K562 (cell line): ENCODE data around the gene HIPK2. TPM values are rescaled to one million over a fixed set of nuclear protein-coding genes. Genes with fewer than 3 reads are reported as not detected.

Source experiments
- ATAC-seq: fragments of 200-7000 bp; cut with Tn5 transposase; 3 replicates; pipeline ENCODE4 v1.9.1; 2020; ENCODE audit warnings: moderate library complexity
- BruUV-seq: library from RNA; stranded (reverse); fragments of 400-500 nt; replicated peaks from 2 replicates; lab custom pipeline; 2021; lab: Mats Ljungman, UMichigan
- CTCF ChIA-PET: fragments of 300-600 bp; formaldehyde crosslinking; extraction: SDS; loops from one replicate; lab custom pipeline; 2021; ENCODE audit warnings: low intra/inter-chr PET ratio; lab: Yijun Ruan, JAX
- POLR2A ChIA-PET: fragments of 300-600, 350-650 bp; sonication (Branson Sonifier 250); formaldehyde crosslinking; extraction: SDS; loops from one replicate; lab custom pipeline; 2021; ENCODE audit warnings: antibody characterized with exemption, inconsistent platforms; lab: Yijun Ruan, JAX
- DNase-seq, 4 experiments: peaks; one replicate each; pipeline versions ENCODE4 v3.0.0 to v3.0.0-alpha.2; 2011 to 2018; ENCODE audit warnings: low spot score in 3 of 4, mixed read lengths in 3 of 4; ENCODE audit errors: extremely low read depth in 1 of 4
- FAIRE-seq: peaks from 2 replicates; lab custom pipeline; 2011; peaks lifted over from hg19 to GRCh38; lab: Jason Lieb, UNC
- H2AFZ ChIP-seq: 2 replicates; pipeline ENCODE4 v1.6.0; 2011; ENCODE audit warnings: low read depth, low read length, control low read depth, inconsistent platforms
- H3K27ac ChIP-seq: fragments of 200-600 bp; 3 replicates; pipeline ENCODE4 v1.8.0; 2011; ENCODE audit warnings: low read depth, mild to moderate bottlenecking, control low read depth, inconsistent platforms, low read length, moderate library complexity, mixed read lengths; ENCODE audit errors: extremely low read depth
- H3K27me3 ChIP-seq, 2 experiments: fragments of 300-600 bp in 1 of 2; 2 replicates in 1 of 2; 3 replicates in 1 of 2; pipeline versions ENCODE4 v1.6.0 to v1.8.0; 2011; ENCODE audit warnings: inconsistent platforms in 2 of 2, low read length in 2 of 2, mild to moderate bottlenecking in 1 of 2, mixed read lengths in 1 of 2, moderate library complexity in 1 of 2; ENCODE audit not compliant: control insufficient read depth in 2 of 2, insufficient read depth in 2 of 2
- H3K36me3 ChIP-seq: fragments of 300-600 bp; 3 replicates; pipeline ENCODE4 v1.8.0; 2011; ENCODE audit warnings: mild to moderate bottlenecking, low read length, inconsistent platforms; ENCODE audit not compliant: control insufficient read depth, insufficient read depth
- H3K4me1 ChIP-seq, 2 experiments: fragments of 200-600 bp in 1 of 2; replicated peaks in 1 of 2; 2 replicates in 1 of 2; 3 replicates in 1 of 2; pipeline versions ENCODE4 v1.5.1 to v1.8.0; 2011; ENCODE audit warnings: inconsistent platforms in 2 of 2, low read length in 2 of 2, mild to moderate bottlenecking in 1 of 2, mixed read lengths in 1 of 2, moderate library complexity in 1 of 2; ENCODE audit not compliant: control insufficient read depth in 2 of 2, insufficient read depth in 2 of 2
- H3K4me2 ChIP-seq: 2 replicates; pipeline ENCODE4 v1.6.1; 2011; ENCODE audit warnings: low read length, control low read depth, inconsistent platforms, mixed read lengths; ENCODE audit not compliant: insufficient read depth
- H3K4me3 ChIP-seq: fragments of 200-600 bp; sonication (generic), shearing (Covaris generic); 2 replicates; pipeline ENCODE4 v1.5.1; 2016; ENCODE audit warnings: control low read depth, inconsistent platforms
- H3K79me2 ChIP-seq: fragments of 200-600 bp; 3 replicates; pipeline ENCODE4 v1.8.0; 2011; ENCODE audit warnings: low read length, inconsistent platforms; ENCODE audit not compliant: control insufficient read depth, insufficient read depth
- H3K9ac ChIP-seq, 2 experiments: 2 replicates each; pipeline versions ENCODE4 v1.6.0 to v1.6.1; 2011; ENCODE audit warnings: low read depth in 2 of 2, low read length in 2 of 2, control low read depth in 1 of 2, inconsistent platforms in 1 of 2, mild to moderate bottlenecking in 1 of 2, mixed read lengths in 1 of 2; ENCODE audit not compliant: insufficient read depth in 1 of 2
- H3K9me1 ChIP-seq: one replicate; pipeline ENCODE4 v1.6.0; 2011; ENCODE audit warnings: inconsistent platforms, mild to moderate bottlenecking, low read length, moderate library complexity; ENCODE audit not compliant: control insufficient read depth, insufficient read depth
- H3K9me3 ChIP-seq: replicated peaks from 2 replicates; pipeline ENCODE4 v1.5.1; 2011; ENCODE audit warnings: low read depth, low read length, inconsistent platforms; ENCODE audit not compliant: control insufficient read depth, insufficient read depth
- H4K20me1 ChIP-seq: replicated peaks from 2 replicates; pipeline ENCODE4 v1.6.1; 2011; ENCODE audit warnings: low read length, inconsistent platforms, mixed read lengths; ENCODE audit not compliant: control insufficient read depth, insufficient read depth
- BRD4 ChIP-seq: fragments of 200-600 bp; sonication (generic); IDR thresholded peaks from 2 replicates; pipeline ENCODE4 v1.6.1; 2017; ENCODE audit warnings: inconsistent platforms
- CEBPG ChIP-seq, 3 experiments: fragments of 200-800 bp in 1 of 3; sonication (Bioruptor generic) in 1 of 3; sonication (generic) in 1 of 3; formaldehyde crosslinking in 1 of 3; IDR thresholded peaks in 2 of 3; conservative IDR thresholded peaks in 1 of 3; 2 replicates each; pipeline versions ENCODE4 v1.6.1 to v1.8.0; 2016 to 2022; ENCODE audit warnings: missing compliant biosample characterization in 2 of 3, missing genetic modification characterization in 2 of 3, mild to moderate bottlenecking in 1 of 3, missing genetic modification reagents in 1 of 3
- COPS2 ChIP-seq: fragments of 450-650 bp; conservative IDR thresholded peaks from 2 replicates; pipeline ENCODE4 v1.6.1; 2016; ENCODE audit warnings: mild to moderate bottlenecking, moderate library complexity
- ERF ChIP-seq: fragments of 450-650 bp; formaldehyde crosslinking; IDR thresholded peaks from 2 replicates; pipeline ENCODE4 v1.4.0; 2020; ENCODE audit warnings: mild to moderate bottlenecking, mixed read lengths
- EZH2 ChIP-seq: IDR thresholded peaks from 2 replicates; pipeline ENCODE4 v1.6.1; 2012; ENCODE audit warnings: low read depth, mild to moderate bottlenecking, inconsistent platforms, low read length, borderline replicate concordance
- FOXM1 ChIP-seq, 2 experiments: fragments of 450-650 bp in 1 of 2; sonication (generic) in 1 of 2; formaldehyde crosslinking in 1 of 2; IDR thresholded peaks; 2 replicates each; pipeline versions ENCODE4 v1.6.1 to v1.9.0; 2017 to 2022; ENCODE audit warnings: low read depth in 2 of 2, mild to moderate bottlenecking in 2 of 2, missing genetic modification reagents in 1 of 2, moderate library complexity in 1 of 2
- HNRNPK ChIP-seq: fragments of 200-400 bp; formaldehyde crosslinking; IDR thresholded peaks from one replicate; pipeline ENCODE4 v1.6.1; 2018; ENCODE audit warnings: mild to moderate bottlenecking, low read depth, low read length; ENCODE audit not compliant: poor library complexity, severe bottlenecking
- HSF4 ChIP-seq: fragments of 250-450 bp; sonication (Bioruptor Pico); IDR thresholded peaks from 2 replicates; pipeline ENCODE4 v2.1.2; 2022; ENCODE audit warnings: mild to moderate bottlenecking, moderate library complexity, borderline replicate concordance
- KLF10 ChIP-seq: fragments of 250-450 bp; sonication (Bioruptor Pico); IDR thresholded peaks from 2 replicates; pipeline ENCODE4 v1.6.1; 2021; ENCODE audit warnings: matching md5 sums
- MTF1 ChIP-seq: fragments of 250-450 bp; sonication (Bioruptor Pico); IDR thresholded peaks from 2 replicates; pipeline ENCODE4 v1.9.0; 2021; ENCODE audit warnings: moderate library complexity, mild to moderate bottlenecking, inconsistent platforms, borderline replicate concordance
- NCOA6 ChIP-seq: fragments of 450-650 bp; IDR thresholded peaks from 2 replicates; pipeline ENCODE4 v1.6.1; 2017; ENCODE audit warnings: mild to moderate bottlenecking
- NR1H2 ChIP-seq: sonication (generic); formaldehyde crosslinking; IDR thresholded peaks from 2 replicates; pipeline ENCODE4 v1.4.0; 2020; ENCODE audit warnings: mild to moderate bottlenecking, missing genetic modification reagents
- POLR2B ChIP-seq: fragments of 450-650 bp; IDR thresholded peaks from 2 replicates; pipeline ENCODE4 v1.6.1; 2018; ENCODE audit warnings: low read depth; ENCODE audit not compliant: partially characterized antibody
- RBM25 ChIP-seq: fragments of 200-400 bp; formaldehyde crosslinking; IDR thresholded peaks from 2 replicates; pipeline ENCODE4 v1.6.1; 2018; ENCODE audit warnings: low read length, low read depth, moderate library complexity; ENCODE audit not compliant: severe bottlenecking
- SAFB ChIP-seq: fragments of 200-400 bp; formaldehyde crosslinking; IDR thresholded peaks from 2 replicates; pipeline ENCODE4 v1.6.1; 2017; ENCODE audit warnings: low read depth, low read length, borderline replicate concordance
- SETDB1 ChIP-seq: IDR thresholded peaks from one replicate; pipeline ENCODE4 v1.6.1; 2012; ENCODE audit warnings: low read length, control low read depth, inconsistent platforms
- TAF15 ChIP-seq: fragments of 200-400 bp; formaldehyde crosslinking; IDR thresholded peaks from 2 replicates; pipeline ENCODE4 v1.6.1; 2017; ENCODE audit warnings: mild to moderate bottlenecking, low read depth, low read length, moderate library complexity
- WGBS: fragments of 100-300 bp; shearing (Covaris generic); methylation state at CpG from one replicate; pipeline ENCODE4 v1.1.6; 2016; ENCODE audit warnings: low coverage, mixed read lengths; ENCODE audit not compliant: insufficient coverage; ENCODE audit errors: missing lambda C conversion rate; 5-methylcytosine and 5-hydroxymethylcytosine counted together
- in situ Hi-C: fragments of 300-500 bp; cut with MboI; formaldehyde crosslinking; loops from 4 replicates; pipeline ENCODE4 v1.15.0; 2018; ENCODE audit warnings: inconsistent platforms, mixed read lengths
- intact Hi-C: fragments of 100-400 bp; cut with micrococcal nuclease; formaldehyde crosslinking; loops from 2 replicates; pipeline ENCODE4 v1.14.2; 2022
- polyA plus RNA-seq, 8 experiments: library from polyadenylated mRNA; depleted of rRNA in 4 of 8; stranded (reverse) in 5 of 8; unstranded in 3 of 8; fragments of >200 nt; fragmentation: Nextera tagmentation in 2 of 8; fragmentation: Illumina TruSeq in 1 of 8; extraction: Ambion mirVana in 2 of 8; extraction: Trizol in 1 of 8; gene quantifications; 2 replicates each; pipeline versions ENCODE4 v1.2.1 to v1.2.3, GENCODE V29; 2011 to 2014; ENCODE audit warnings: inconsistent platforms in 1 of 8, missing spikeins in 1 of 8
- total RNA-seq, 7 experiments: library from RNA; depleted of rRNA in 6 of 7; stranded (reverse); fragments of >200 nt in 6 of 7; fragmentation: Illumina TruSeq in 2 of 7; extraction: Trizol in 2 of 7; gene quantifications; 2 replicates each; pipeline versions ENCODE4 v1.2.1 to v1.2.3, GENCODE V29; 2011 to 2021; ENCODE audit warnings: low replicate concordance in 1 of 7
- TF ChIP-seq, protein P1 (sequence below), 2 experiments: fragments of 450-650 bp; conservative IDR thresholded peaks; 2 replicates each; pipeline ENCODE4 v1.6.1; 2017; ENCODE audit warnings: mild to moderate bottlenecking in 2 of 2, moderate library complexity in 2 of 2
- TF ChIP-seq, protein P2 (sequence below): fragments of 250-450 bp; sonication (Bioruptor Pico); IDR thresholded peaks from 2 replicates; pipeline ENCODE4 v1.8.0; 2021; ENCODE audit warnings: borderline replicate concordance, mild to moderate bottlenecking, moderate library complexity; ENCODE audit not compliant: poor library complexity, severe bottlenecking
- TF ChIP-seq, protein P3 (sequence below): fragments of 250-450 bp; sonication (Bioruptor Pico); IDR thresholded peaks from 2 replicates; pipeline ENCODE4 v1.8.0; 2021; ENCODE audit warnings: mild to moderate bottlenecking, moderate library complexity

Gene HIPK2
- total and polyA plus RNA-seq, 9 of the 15 experiments (the other 6 are each of a cell fraction or from before 2014, with no cell fraction given): 0.69 to 19.8 (median 5.1) TPM

DNA sequence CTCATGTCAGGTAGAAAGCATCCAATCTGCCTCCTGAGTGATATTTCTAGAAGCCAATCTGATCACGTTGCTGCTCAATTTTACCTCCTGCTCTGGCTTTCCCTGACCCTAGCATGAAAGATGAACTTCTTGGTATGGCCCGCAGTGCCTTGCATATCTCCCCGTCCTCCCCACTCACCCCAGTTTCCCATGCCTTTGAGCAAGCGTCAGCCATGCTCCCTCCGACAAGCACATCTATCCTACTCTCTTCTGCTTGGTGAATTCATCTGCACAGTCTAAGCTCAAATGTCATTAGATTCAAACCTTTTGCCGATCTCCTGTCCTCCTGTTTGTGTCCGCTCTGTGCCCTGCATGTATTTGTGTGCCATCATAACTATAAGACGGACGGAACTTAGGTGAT, 45.1 kb upstream of the HIPK2 start:
- Histone ChIP-seq H3K4me2 (no peak overlapping the region), H3K4me3 (no peak overlapping the region), H3K27me3 (peaks cover 51 to 73% of the 10 kb centered on the region in 2 experiments), H3K36me3 (no peaks in the 10 kb centered on the region), H3K9ac (no peak overlapping the region), H3K27ac (no peak overlapping the region), H2AFZ (no peak overlapping the region), H3K9me1 (no peaks in the 10 kb centered on the region), H4K20me1 (no peaks in the 10 kb centered on the region), H3K4me1 (peaks cover 0 to 4% of the 10 kb centered on the region in 2 experiments; a peak in 1 of 5 replicates), H3K9me3 (no peaks in the 10 kb centered on the region), H3K79me2 (no peaks in the 10 kb centered on the region)
- FAIRE-seq (no peak), DNase-seq (no peak), ATAC-seq (no peak)
- intact Hi-C loops (loop anchor here (5.0 kb wide), 1 partner anchor 179 kb away; no protein-coding TSS in a partner anchor), in situ Hi-C loops (no loop called here)
- 10% methylated on average over 9 of the region's 9 CpGs for WGBS
- ChIA-PET CTCF (no interaction called here), POLR2A (interaction anchor here (0.6 to 1.3 kb wide), 2 partner anchors 18 to 745 kb away, joined by 3 read pairs; no protein-coding TSS in a partner anchor)
- BruUV-seq: no TSS peak
- TF ChIP-seq CEBPG (CRISPR knock-in tag; IDR thresholded peaks at IDR 0.05) (0 out of 2 replicates have a peak, but pooled peaks have one; percentile 25), CEBPG (tag; conservative IDR thresholded peaks at IDR 0.05 in 1 of 2, IDR thresholded peaks at IDR 0.05 in 1 of 2) (no peak), MTF1 (CRISPR knock-in tag) (no peak), KLF10 (no peak), TAF15 (no peak), BRD4 (no peak), HSF4 (CRISPR knock-in tag) (no peak), EZH2 (peak; percentile 88; the same call in 1 of the 2 replicates), SAFB (no peak), HNRNPK (no peak), NR1H2 (no peak), RBM25 (no peak), POLR2B (no peak), FOXM1 (IDR thresholded peaks at IDR 0.05; ENCODE audit: low read depth) (no peak), FOXM1 (CRISPR knock-in tag; IDR thresholded peaks at IDR 0.05; ENCODE audit: low read depth) (no peak), COPS2 (no peak), SETDB1 (no peak), NCOA6 (no peak), ERF (no peak)
- TF ChIP-seq, protein P1, sequence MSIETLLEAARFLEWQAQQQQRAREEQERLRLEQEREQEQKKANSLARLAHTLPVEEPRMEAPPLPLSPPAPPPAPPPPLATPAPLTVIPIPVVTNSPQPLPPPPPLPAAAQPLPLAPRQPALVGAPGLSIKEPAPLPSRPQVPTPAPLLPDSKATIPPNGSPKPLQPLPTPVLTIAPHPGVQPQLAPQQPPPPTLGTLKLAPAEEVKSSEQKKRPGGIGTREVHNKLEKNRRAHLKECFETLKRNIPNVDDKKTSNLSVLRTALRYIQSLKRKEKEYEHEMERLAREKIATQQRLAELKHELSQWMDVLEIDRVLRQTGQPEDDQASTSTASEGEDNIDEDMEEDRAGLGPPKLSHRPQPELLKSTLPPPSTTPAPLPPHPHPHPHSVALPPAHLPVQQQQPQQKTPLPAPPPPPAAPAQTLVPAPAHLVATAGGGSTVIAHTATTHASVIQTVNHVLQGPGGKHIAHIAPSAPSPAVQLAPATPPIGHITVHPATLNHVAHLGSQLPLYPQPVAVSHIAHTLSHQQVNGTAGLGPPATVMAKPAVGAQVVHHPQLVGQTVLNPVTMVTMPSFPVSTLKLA (conservative IDR thresholded peaks at IDR 0.05): no peak
- TF ChIP-seq, protein P2, sequence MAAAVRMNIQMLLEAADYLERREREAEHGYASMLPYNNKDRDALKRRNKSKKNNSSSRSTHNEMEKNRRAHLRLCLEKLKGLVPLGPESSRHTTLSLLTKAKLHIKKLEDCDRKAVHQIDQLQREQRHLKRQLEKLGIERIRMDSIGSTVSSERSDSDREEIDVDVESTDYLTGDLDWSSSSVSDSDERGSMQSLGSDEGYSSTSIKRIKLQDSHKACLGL (CRISPR knock-in tag): no peak
- TF ChIP-seq, protein P3, sequence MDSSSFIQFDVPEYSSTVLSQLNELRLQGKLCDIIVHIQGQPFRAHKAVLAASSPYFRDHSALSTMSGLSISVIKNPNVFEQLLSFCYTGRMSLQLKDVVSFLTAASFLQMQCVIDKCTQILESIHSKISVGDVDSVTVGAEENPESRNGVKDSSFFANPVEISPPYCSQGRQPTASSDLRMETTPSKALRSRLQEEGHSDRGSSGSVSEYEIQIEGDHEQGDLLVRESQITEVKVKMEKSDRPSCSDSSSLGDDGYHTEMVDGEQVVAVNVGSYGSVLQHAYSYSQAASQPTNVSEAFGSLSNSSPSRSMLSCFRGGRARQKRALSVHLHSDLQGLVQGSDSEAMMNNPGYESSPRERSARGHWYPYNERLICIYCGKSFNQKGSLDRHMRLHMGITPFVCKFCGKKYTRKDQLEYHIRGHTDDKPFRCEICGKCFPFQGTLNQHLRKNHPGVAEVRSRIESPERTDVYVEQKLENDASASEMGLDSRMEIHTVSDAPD: no peak
